GM19099 (cell line): ENCODE results near the gene HPS4.

Experiments
- POLR2A ChIP-seq: IDR thresholded peaks from 3 replicates; pipeline ENCODE4 v1.6.1; 2011; ENCODE audit warnings: low read depth; ENCODE audit not compliant: insufficient read length; ENCODE audit errors: extremely low read depth

The HPS4 gene

GRCh38 chr22:26442086-26442756 is 41.4 kb downstream of the HPS4 start:
- TF ChIP-seq POLR2A: no peak

GRCh38 chr22:26439559-26439958 is 44.0 kb downstream of the HPS4 start:
- no peak for TF ChIP-seq POLR2A

GRCh38 chr22:26437694-26438392 is 45.7 kb downstream of the HPS4 start:
- TF ChIP-seq POLR2A: no peak

- TF ChIP-seq POLR2A: no peak
These were observed 46.6 kb downstream of the HPS4 start for GRCh38 chr22:26436903-26437515.

GRCh38 chr22:26435327-26436093 is 48.1 kb downstream of the HPS4 start:
- TF ChIP-seq POLR2A: no peak

GRCh38 chr22:26433805-26434204 is 49.8 kb downstream of the HPS4 start:
- TF ChIP-seq POLR2A: no peak

- no peak for TF ChIP-seq POLR2A
These were observed 50.8 kb downstream of the HPS4 start for GRCh38 chr22:26432619-26433311.

GRCh38 chr22:26431261-26431995 is 52.2 kb downstream of the HPS4 start:
- TF ChIP-seq POLR2A: no peak

- TF ChIP-seq POLR2A: no peak
These were observed 53.0 kb downstream of the HPS4 start for GRCh38 chr22:26430600-26430999.

GRCh38 chr22:26429458-26430286 is 53.9 kb downstream of the HPS4 start:
- TF ChIP-seq POLR2A: no peak

- TF ChIP-seq POLR2A: peak; percentile 70
These were observed 54.8 kb downstream of the HPS4 start, which contains the start of gene ASPHD2 for GRCh38 chr22:26428515-26429457. Gene ASPHD2, plus strand, starts transcription at chr22:26429260. Its CDS starts 4,356 bp downstream, at chr22:26433616.

GRCh38 chr22:26426924-26427323 is 56.7 kb downstream of the HPS4 start:
- no peak for TF ChIP-seq POLR2A
